Tibial nerve (tissue), 4 donors: ENCODE data around the gene POLR3GL. TPM values are rescaled to one million over a fixed set of nuclear protein-coding genes. Genes with fewer than 3 reads are reported as not detected.

ENCODE experiments used
- DNase-seq, 2 donors: peaks; one replicate each; pipeline ENCODE4 v3.0.0-alpha.2; 2019; ENCODE audit warnings: low spot score in 2 of 2
- H3K27ac ChIP-seq, 4 donors: fragments of 200-600 bp; sonication (generic) in 3 of 4; one replicate each; pipeline ENCODE4 v1.5.1; 2017 to 2019; ENCODE audit warnings: mild to moderate bottlenecking in 1 of 4
- H3K27me3 ChIP-seq, 2 donors: fragments of 200-600 bp; sonication (generic) in 1 of 2; one replicate each; pipeline versions ENCODE4 v1.5.1 to v1.6.0; 2017 to 2019
- H3K36me3 ChIP-seq, 3 donors: fragments of 200-600 bp; sonication (generic); one replicate each; pipeline ENCODE4 v1.5.1; 2018 to 2019
- H3K4me1 ChIP-seq, 4 donors: fragments of 200-600 bp; sonication (generic) in 3 of 4; one replicate each; pipeline ENCODE4 v1.5.1; 2017 to 2019
- H3K4me3 ChIP-seq, 4 donors: fragments of 200-600 bp; sonication (generic) in 3 of 4; one replicate each; pipeline ENCODE4 v1.5.1; 2017 to 2019; ENCODE audit warnings: mild to moderate bottlenecking in 1 of 4, moderate library complexity in 1 of 4
- H3K9me3 ChIP-seq, 4 donors: fragments of 200-600 bp; sonication (generic) in 3 of 4; one replicate each; pipeline ENCODE4 v1.5.1; 2017 to 2019
- CTCF ChIP-seq, 5 experiments: fragments of 200-600 bp in 3 of 5; fragments of 450-650 bp in 2 of 5; sonication (generic) in 3 of 5; IDR thresholded peaks; one replicate each; pipeline ENCODE4 v1.5.1; 2016 to 2019; ENCODE audit warnings: antibody characterized with exemption in 5 of 5, mild to moderate bottlenecking in 3 of 5, moderate library complexity in 2 of 5
- EP300 ChIP-seq, 2 donors: sonication (generic); formaldehyde crosslinking; IDR thresholded peaks; one replicate each; pipeline ENCODE4 v1.6.1; 2017; ENCODE audit warnings: antibody characterized with exemption in 2 of 2, mild to moderate bottlenecking in 1 of 2
- POLR2A ChIP-seq, 2 donors: fragments of 450-650 bp; IDR thresholded peaks; one replicate each; pipeline ENCODE4 v1.6.1; 2017; ENCODE audit warnings: antibody characterized with exemption in 2 of 2, mild to moderate bottlenecking in 2 of 2, moderate library complexity in 2 of 2
- WGBS, 2 donors: methylation state at CpG; one replicate each; pipeline ENCODE4 v1.1.5; 2018; 5-methylcytosine and 5-hydroxymethylcytosine counted together
- total RNA-seq, 4 donors: library from RNA; depleted of rRNA; stranded (reverse); fragments of >200 nt; gene quantifications; one replicate each; pipeline ENCODE4 v1.1.0, GENCODE V29; 2016

POLR3GL gene
- total RNA-seq, 4 donors from 2014 or later, result 20.1 to 33.1 (median 28.9) TPM

- no peaks in the 10 kb centered on the region for H3K27me3 ChIP-seq
- WGBS, 2 donors, result 19 to 23% methylated on average over 5 of the region's 5 CpGs
- peak overlapping the region; percentile 94 to 99 (median 97) for H3K27ac ChIP-seq
- TF ChIP-seq EP300 (IDR thresholded peaks at IDR 0.05) (peak; percentile 33 to 73), POLR2A (IDR thresholded peaks at IDR 0.05) (peak in 1 of 2 donors; percentile 28), CTCF (IDR thresholded peaks at IDR 0.05) (no peak)
- peaks cover 5 to 16% (median 15%) of the 10 kb centered on the region in 3 donors for H3K36me3 ChIP-seq
- H3K9me3 ChIP-seq, result no peaks in the 10 kb centered on the region
- peak overlapping the region in 3 of 4 donors; percentile 17 to 79 (median 67) for H3K4me3 ChIP-seq
- no peak for DNase-seq
- H3K4me1 ChIP-seq, result peaks cover 0 to 58% (median 29%) of the 10 kb centered on the region in 4 donors
Measured at GRCh38 chr1:145999321-146000024, 35.0 kb downstream of the POLR3GL start.

DNA sequence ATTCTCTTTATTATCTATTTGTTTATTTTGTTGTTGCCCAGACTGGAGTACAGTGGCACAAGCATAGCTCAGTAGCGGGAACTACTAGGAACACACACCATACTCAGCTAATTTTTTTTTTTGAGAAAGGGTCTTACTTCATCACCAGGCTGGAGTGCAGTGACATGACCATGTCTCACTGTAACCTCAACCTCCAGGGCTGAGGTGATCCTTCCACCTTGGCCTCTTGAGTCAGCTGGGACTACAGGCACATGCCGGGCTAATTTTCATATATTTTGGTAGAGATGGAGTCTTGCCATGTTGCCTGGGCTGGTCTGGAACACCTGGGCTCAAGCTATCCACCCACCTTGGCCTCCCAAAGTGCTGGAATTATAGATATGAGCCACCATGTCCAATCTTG, 37.2 kb downstream of the POLR3GL start:
- no peak for DNase-seq
- TF ChIP-seq EP300 (IDR thresholded peaks at IDR 0.05) (no peak), POLR2A (IDR thresholded peaks at IDR 0.05) (no peak)
- H3K27ac ChIP-seq, result peak overlapping the region; percentile 44 to 99 (median 76)

DNA sequence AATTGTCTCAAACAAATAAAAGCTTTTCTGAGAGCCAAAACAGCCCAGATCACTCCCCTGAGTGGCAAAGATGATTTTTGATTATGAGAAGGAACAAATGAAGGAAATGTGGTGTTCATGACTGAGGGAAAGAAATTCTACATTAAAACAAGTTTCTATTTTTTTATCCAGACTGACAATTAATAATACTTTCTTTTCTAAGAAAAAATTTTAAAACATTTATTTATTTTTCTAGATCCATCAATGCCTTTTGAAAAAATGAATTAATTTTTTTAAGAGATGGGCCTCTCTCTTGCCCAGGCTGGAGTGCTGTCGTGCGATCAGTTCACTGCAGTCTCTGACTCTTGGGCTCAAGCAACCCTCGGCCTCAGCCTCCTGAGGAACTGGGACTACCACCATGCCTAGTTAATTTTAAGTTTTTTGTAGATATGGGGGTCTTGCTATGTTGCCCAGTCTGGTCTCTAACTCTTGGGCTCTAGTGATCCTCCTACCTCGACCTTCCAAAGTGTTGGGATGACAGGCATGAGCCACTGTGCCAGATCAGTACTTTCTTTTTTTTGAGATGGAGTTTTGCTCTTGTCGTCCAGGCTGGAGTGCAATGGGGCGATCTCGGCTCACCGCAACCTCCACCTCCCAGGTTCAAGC, 43.1 kb downstream of the POLR3GL start:
- H3K4me1 ChIP-seq, result peaks cover 0 to 47% (median 19%) of the 10 kb centered on the region in 4 donors
- no peak overlapping the region for H3K4me3 ChIP-seq
- H3K27ac ChIP-seq, result peak overlapping the region; percentile 79 to 93 (median 89)
- no peak for DNase-seq
- no peak for TF ChIP-seq POLR2A (IDR thresholded peaks at IDR 0.05)
- TF ChIP-seq CTCF (IDR thresholded peaks at IDR 0.05), result no peak
- no peak for TF ChIP-seq EP300 (IDR thresholded peaks at IDR 0.05)
- 78 to 86% methylated on average over 8 of the region's 8 CpGs for WGBS, 2 donors
- no peaks in the 10 kb centered on the region for H3K36me3 ChIP-seq
- H3K9me3 ChIP-seq, result no peaks in the 10 kb centered on the region
- no peaks in the 10 kb centered on the region for H3K27me3 ChIP-seq

More for the DNA sequence above, 37.2 kb downstream of the POLR3GL start:
- 88 to 93% methylated on average over 2 of the region's 2 CpGs for WGBS, 2 donors
- peaks cover 0 to 78% (median 43%) of the 10 kb centered on the region in 4 donors for H3K4me1 ChIP-seq
- H3K4me3 ChIP-seq, result no peak overlapping the region
- H3K27me3 ChIP-seq, result no peaks in the 10 kb centered on the region
- H3K9me3 ChIP-seq, result no peaks in the 10 kb centered on the region
- H3K36me3 ChIP-seq, result no peaks in the 10 kb centered on the region

GRCh38 chr1:146010126-146010738, 45.7 kb downstream of the POLR3GL start:
- DNase-seq, result no peak
- H3K27me3 ChIP-seq, result no peaks in the 10 kb centered on the region
- no peak overlapping the region for H3K4me3 ChIP-seq
- H3K4me1 ChIP-seq, result peaks cover 0 to 40% (median 20%) of the 10 kb centered on the region in 4 donors
- peak overlapping the region in 2 of 4 donors; percentile 65 to 92 for H3K27ac ChIP-seq
- TF ChIP-seq CTCF (IDR thresholded peaks at IDR 0.05) (no peak), EP300 (IDR thresholded peaks at IDR 0.05) (peak in 1 of 2 donors; percentile 25)
- no peaks in the 10 kb centered on the region for H3K9me3 ChIP-seq
- 82 to 85% methylated on average over 8 of the region's 8 CpGs for WGBS, 2 donors
- no peaks in the 10 kb centered on the region for H3K36me3 ChIP-seq

GRCh38 chr1:146012703-146013558, 48.4 kb downstream of the POLR3GL start:
- Histone ChIP-seq H3K4me1 (peaks cover 0 to 18% (median 2%) of the 10 kb centered on the region in 4 donors), H3K9me3 (no peaks in the 10 kb centered on the region), H3K27me3 (no peaks in the 10 kb centered on the region), H3K4me3 (no peak overlapping the region), H3K36me3 (no peaks in the 10 kb centered on the region), H3K27ac (peak overlapping the region in 1 of 4 donors; percentile 24)
- TF ChIP-seq EP300 (IDR thresholded peaks at IDR 0.05), result peak in 1 of 2 donors; percentile 75
- TF ChIP-seq CTCF (IDR thresholded peaks at IDR 0.05), result peak; percentile 53 to 84 (median 71)
- no peak for TF ChIP-seq POLR2A (IDR thresholded peaks at IDR 0.05)
- WGBS, 2 donors, result 5 to 7% methylated on average over 4 of the region's 4 CpGs
- DNase-seq, result peak in 1 of 2 donors; percentile 87
